HG03469 (cell line): ENCODE measurements around the gene NFAM1.

Experiments
- ATAC-seq: cut with Tn5 transposase; IDR thresholded peaks from one replicate; pipeline ENCODE4 v1.9.1; 2021; ENCODE audit warnings: mild to moderate bottlenecking, moderate library complexity, moderate number of reproducible peaks; ENCODE audit not compliant: unreplicated experiment

Gene NFAM1

GRCh38 chr22:42363892-42364291, 68.3 kb downstream of the NFAM1 start:
- ATAC-seq: no peak

- no peak for ATAC-seq
Measured at GRCh38 chr22:42361523-42361922, 70.7 kb downstream of the NFAM1 start.

GRCh38 chr22:42360348-42360747, 71.9 kb downstream of the NFAM1 start:
- no peak for ATAC-seq

- no peak for ATAC-seq
Measured at GRCh38 chr22:42358643-42359558, 73.3 kb downstream of the NFAM1 start.

GRCh38 chr22:42357634-42358296, 74.4 kb downstream of the NFAM1 start:
- ATAC-seq: no peak

GRCh38 chr22:42357221-42357620, 75.0 kb downstream of the NFAM1 start:
- ATAC-seq: no peak

- ATAC-seq: no peak
Measured at GRCh38 chr22:42356533-42356932, 75.7 kb downstream of the NFAM1 start.

GRCh38 chr22:42353883-42354727, 78.1 kb downstream of the NFAM1 start:
- ATAC-seq: no peak

- no peak for ATAC-seq
Measured at GRCh38 chr22:42350373-42350772, 81.8 kb downstream of the NFAM1 start.

GRCh38 chr22:42347281-42347824, 84.8 kb downstream of the NFAM1 start:
- no peak for ATAC-seq

- no peak for ATAC-seq
Measured at GRCh38 chr22:42346722-42347121, 85.5 kb downstream of the NFAM1 start.

- ATAC-seq: no peak
Measured at GRCh38 chr22:42345458-42345857, 86.7 kb downstream of the NFAM1 start.

- ATAC-seq: no peak
Measured at GRCh38 chr22:42344361-42344905, 87.8 kb downstream of the NFAM1 start.

- no peak for ATAC-seq
Measured at GRCh38 chr22:42343531-42344081, 88.6 kb downstream of the NFAM1 start.

GRCh38 chr22:42343121-42343454, 89.1 kb downstream of the NFAM1 start:
- no peak for ATAC-seq

GRCh38 chr22:42342426-42343120, 89.6 kb downstream of the NFAM1 start:
- no peak for ATAC-seq

- ATAC-seq: no peak
Measured at GRCh38 chr22:42341779-42342178, 90.4 kb downstream of the NFAM1 start.

GRCh38 chr22:42340829-42341383, 91.3 kb downstream of the NFAM1 start:
- no peak for ATAC-seq

GRCh38 chr22:42340150-42340549, 92.1 kb downstream of the NFAM1 start:
- ATAC-seq: no peak

GRCh38 chr22:42338479-42338878, 93.7 kb downstream of the NFAM1 start:
- ATAC-seq: no peak
